Fibroblast of lung (primary cell): ENCODE results near the gene KCTD14.

ENCODE experiments used
- CTCF ChIP-seq, 2 donors: IDR thresholded peaks in 1 of 2; conservative IDR thresholded peaks in 1 of 2; 1 replicate in 1 of 2; 2 replicates in 1 of 2; pipeline ENCODE4 v1.5.1; 2011 to 2012; ENCODE audit warnings: low read length in 2 of 2, control low read depth in 1 of 2, inconsistent platforms in 1 of 2, low read depth in 1 of 2, mild to moderate bottlenecking in 1 of 2
- EZH2 ChIP-seq: IDR thresholded peaks from 2 replicates; pipeline ENCODE4 v1.5.1; 2012; ENCODE audit warnings: low read length, control low read depth, mild to moderate bottlenecking; ENCODE audit errors: missing control alignments

- TF ChIP-seq CTCF (conservative IDR thresholded peaks at IDR 0.05 in 1 of 2, IDR thresholded peaks at IDR 0.05 in 1 of 2; ENCODE audit: low read depth in 1 of 2, low read length in 2 of 2) (no peak), EZH2 (no peak)
Measured at GRCh38 chr11:78010755-78011154, 12.3 kb downstream of the KCTD14 start.
